DND-41 (cell line): ENCODE measurements around the gene XPNPEP1.

Experiments
- ATAC-seq: fragments of 200-7000 bp; cut with Tn5 transposase; 3 replicates; pipeline ENCODE4 v1.9.1; 2021; ENCODE audit warnings: low read depth; ENCODE audit not compliant: insufficient read depth
- DNase-seq: peaks from one replicate; pipeline ENCODE4 v3.0.0-alpha.2; 2020
- H2AFZ ChIP-seq: 2 replicates; pipeline ENCODE4 v1.6.0; 2012; ENCODE audit warnings: low read depth, low read length
- H3K27ac ChIP-seq: 2 replicates; pipeline ENCODE4 v1.5.1; 2012; ENCODE audit warnings: low read length, inconsistent platforms
- H3K27me3 ChIP-seq: fragments of 200-600 bp; sonication (generic); 2 replicates; pipeline ENCODE4 v1.6.0; 2012; ENCODE audit warnings: low read length, mild to moderate bottlenecking, inconsistent platforms; ENCODE audit not compliant: insufficient read depth, poor library complexity
- H3K36me3 ChIP-seq: 2 replicates; pipeline ENCODE4 v1.5.1; 2012; ENCODE audit warnings: low read length, inconsistent platforms; ENCODE audit not compliant: insufficient read depth
- H3K4me1 ChIP-seq: 2 replicates; pipeline ENCODE4 v1.5.1; 2012; ENCODE audit warnings: mild to moderate bottlenecking, low read length; ENCODE audit not compliant: insufficient read depth
- H3K4me2 ChIP-seq: 2 replicates; pipeline ENCODE4 v1.6.0; 2012; ENCODE audit warnings: mild to moderate bottlenecking, moderate library complexity, low read length, inconsistent platforms; ENCODE audit not compliant: insufficient read depth
- H3K4me3 ChIP-seq, 2 experiments: fragments of 200-600 bp in 1 of 2; shearing (Covaris generic) in 1 of 2; 2 replicates each; pipeline ENCODE4 v1.5.1; 2012 to 2016; ENCODE audit warnings: inconsistent platforms in 2 of 2, low read length in 2 of 2, mild to moderate bottlenecking in 2 of 2, low read depth in 1 of 2, moderate library complexity in 1 of 2
- H3K79me2 ChIP-seq: 2 replicates; pipeline ENCODE4 v1.6.0; 2012; ENCODE audit warnings: low read length, inconsistent platforms; ENCODE audit not compliant: insufficient read depth
- H3K9ac ChIP-seq: 2 replicates; pipeline ENCODE4 v1.6.0; 2012; ENCODE audit warnings: low read depth, mild to moderate bottlenecking, inconsistent platforms, low read length, moderate library complexity
- H3K9me3 ChIP-seq: 2 replicates; pipeline ENCODE4 v1.5.1; 2012; ENCODE audit warnings: low read length, moderate library complexity, mild to moderate bottlenecking, inconsistent platforms; ENCODE audit not compliant: insufficient read depth, severe bottlenecking
- H4K20me1 ChIP-seq: 2 replicates; pipeline ENCODE4 v1.6.0; 2012; ENCODE audit warnings: low read length; ENCODE audit not compliant: insufficient read depth
- CTCF ChIP-seq: IDR thresholded peaks from 2 replicates; pipeline ENCODE4 v1.5.1; 2012; ENCODE audit warnings: borderline replicate concordance, low read length, moderate library complexity, mild to moderate bottlenecking; ENCODE audit not compliant: poor library complexity, severe bottlenecking; ENCODE audit errors: extremely low read depth
- EZH2 ChIP-seq: IDR thresholded peaks from 3 replicates; pipeline ENCODE4 v1.6.1; 2012; ENCODE audit warnings: borderline replicate concordance, low read depth, mild to moderate bottlenecking, moderate library complexity, low read length, inconsistent platforms; ENCODE audit not compliant: severe bottlenecking

The XPNPEP1 gene

GRCh38 chr10:109906316-109906715 is 17.0 kb downstream of the XPNPEP1 start:
- Histone ChIP-seq H3K36me3 (peaks cover 38% of the 10 kb centered on the region), H3K27me3 (no peaks in the 10 kb centered on the region), H3K79me2 (no peaks in the 10 kb centered on the region; the same call in 1 of the 2 replicates)

GRCh38 chr10:109904397-109904796 is 18.9 kb downstream of the XPNPEP1 start:
- Histone ChIP-seq H3K27ac (no peak overlapping the region), H3K4me3 (no peak overlapping the region), H3K9ac (no peak overlapping the region), H2AFZ (no peak overlapping the region), H3K79me2 (peaks cover 4% of the 10 kb centered on the region; the same call in 1 of the 2 replicates), H3K9me3 (no peaks in the 10 kb centered on the region), H4K20me1 (no peaks in the 10 kb centered on the region), H3K4me1 (no peaks in the 10 kb centered on the region), H3K4me2 (no peak overlapping the region), H3K27me3 (no peaks in the 10 kb centered on the region), H3K36me3 (peaks cover 44% of the 10 kb centered on the region)
- DNase-seq: no peak
- ATAC-seq: no peak
- no peak for TF ChIP-seq EZH2
- no peak for TF ChIP-seq CTCF

More at GRCh38 chr10:109906316-109906715, 17.0 kb downstream of the XPNPEP1 start:
- no peak overlapping the region for H3K4me3 ChIP-seq
- no peak overlapping the region for H3K9ac ChIP-seq
- H3K27ac ChIP-seq: no peak overlapping the region
- no peak for DNase-seq
- TF ChIP-seq EZH2: no peak
- no peak for TF ChIP-seq CTCF
- H2AFZ ChIP-seq: no peak overlapping the region
- no peak overlapping the region for H3K4me2 ChIP-seq
- ATAC-seq: no peak
- no peaks in the 10 kb centered on the region for H3K9me3 ChIP-seq
- H4K20me1 ChIP-seq: no peaks in the 10 kb centered on the region
- H3K4me1 ChIP-seq: peaks cover 12% of the 10 kb centered on the region

- Histone ChIP-seq H3K79me2 (peaks cover 4% of the 10 kb centered on the region; the same call in 1 of the 2 replicates), H3K9me3 (no peaks in the 10 kb centered on the region), H3K27me3 (no peaks in the 10 kb centered on the region), H2AFZ (no peak overlapping the region), H3K9ac (no peak overlapping the region), H3K4me3 (no peak overlapping the region), H4K20me1 (no peaks in the 10 kb centered on the region), H3K27ac (no peak overlapping the region), H3K4me1 (no peaks in the 10 kb centered on the region), H3K36me3 (peaks cover 53% of the 10 kb centered on the region), H3K4me2 (no peak overlapping the region)
- no peak for ATAC-seq
- DNase-seq: no peak
- TF ChIP-seq EZH2 (no peak), CTCF (no peak)
Measured at GRCh38 chr10:109902992-109903947, 20.0 kb downstream of the XPNPEP1 start.
